SKM-1 (cell line): Measurements from ENCODE around the gene CPB1.

ENCODE experiments used
- DNase-seq: peaks from one replicate; lab custom pipeline; 2025; ENCODE audit not compliant: unreplicated experiment; lab: John Stamatoyannopoulos, UW

The CPB1 gene

GRCh38 chr3:148881286-148881685 is 53.7 kb downstream of the CPB1 start:
- DNase-seq, result no peak

DNA sequence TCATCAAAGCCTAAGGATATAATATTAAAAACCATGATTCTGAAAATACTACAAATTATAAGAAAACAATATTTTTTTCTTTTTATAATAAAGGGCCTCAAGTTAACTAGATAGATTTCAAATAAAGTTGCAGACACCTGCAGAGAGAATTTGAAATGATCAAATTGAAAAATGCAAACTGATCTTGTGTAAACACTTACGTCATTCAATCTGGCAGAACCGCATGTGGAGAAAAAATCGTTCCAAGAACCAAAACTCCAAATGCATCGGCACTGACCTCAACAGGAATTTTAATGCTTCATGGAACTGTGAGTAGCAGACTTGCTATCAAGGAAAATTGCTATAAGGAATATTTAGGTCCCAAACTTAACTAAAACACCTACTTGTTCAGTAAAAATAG is 54.7 kb downstream of the CPB1 start:
- DNase-seq, result no peak

DNA sequence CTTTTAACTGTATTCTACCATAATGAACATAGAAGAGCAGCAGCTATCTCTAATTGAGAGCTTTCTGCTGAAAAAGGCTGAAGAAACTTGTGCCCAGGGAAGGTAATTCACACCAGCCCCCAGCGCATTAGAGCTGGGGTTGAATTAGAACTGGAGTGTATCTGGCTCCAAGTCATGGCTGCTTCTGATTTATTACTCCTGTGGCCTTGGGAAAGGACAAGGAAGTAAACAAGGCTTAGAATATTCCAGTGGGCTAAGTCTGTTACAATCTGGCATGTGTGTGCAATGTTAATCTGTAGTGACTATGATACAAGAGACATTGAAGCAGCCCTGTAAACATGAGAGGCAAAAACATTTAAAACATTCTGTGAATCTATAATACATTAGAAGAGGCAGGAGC is 55.6 kb downstream of the CPB1 start:
- no peak for DNase-seq

- no peak for DNase-seq
Measured at GRCh38 chr3:148884261-148884660, 56.6 kb downstream of the CPB1 start.

DNA sequence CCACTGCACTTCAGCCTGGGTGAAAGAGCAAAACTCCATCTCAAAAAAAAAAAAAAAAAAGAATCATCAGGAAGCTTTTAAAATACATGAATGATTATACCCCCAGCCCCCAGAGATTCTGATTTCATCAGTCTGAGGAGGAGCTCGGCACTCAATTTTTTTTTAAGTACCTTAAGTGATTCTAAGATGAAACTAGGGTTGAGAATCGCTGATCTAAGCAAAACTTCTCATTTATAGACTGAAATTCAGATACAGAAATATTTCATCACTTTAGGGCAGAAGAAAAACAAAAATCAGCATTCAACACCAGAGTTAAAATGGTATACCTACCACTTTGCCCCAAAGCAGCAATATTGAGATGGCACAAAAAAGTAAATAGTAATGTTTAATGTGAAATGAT is 62.2 kb downstream of the CPB1 start:
- no peak for DNase-seq

GRCh38 chr3:148896062-148896461 is 68.5 kb downstream of the CPB1 start:
- DNase-seq, result no peak

DNA sequence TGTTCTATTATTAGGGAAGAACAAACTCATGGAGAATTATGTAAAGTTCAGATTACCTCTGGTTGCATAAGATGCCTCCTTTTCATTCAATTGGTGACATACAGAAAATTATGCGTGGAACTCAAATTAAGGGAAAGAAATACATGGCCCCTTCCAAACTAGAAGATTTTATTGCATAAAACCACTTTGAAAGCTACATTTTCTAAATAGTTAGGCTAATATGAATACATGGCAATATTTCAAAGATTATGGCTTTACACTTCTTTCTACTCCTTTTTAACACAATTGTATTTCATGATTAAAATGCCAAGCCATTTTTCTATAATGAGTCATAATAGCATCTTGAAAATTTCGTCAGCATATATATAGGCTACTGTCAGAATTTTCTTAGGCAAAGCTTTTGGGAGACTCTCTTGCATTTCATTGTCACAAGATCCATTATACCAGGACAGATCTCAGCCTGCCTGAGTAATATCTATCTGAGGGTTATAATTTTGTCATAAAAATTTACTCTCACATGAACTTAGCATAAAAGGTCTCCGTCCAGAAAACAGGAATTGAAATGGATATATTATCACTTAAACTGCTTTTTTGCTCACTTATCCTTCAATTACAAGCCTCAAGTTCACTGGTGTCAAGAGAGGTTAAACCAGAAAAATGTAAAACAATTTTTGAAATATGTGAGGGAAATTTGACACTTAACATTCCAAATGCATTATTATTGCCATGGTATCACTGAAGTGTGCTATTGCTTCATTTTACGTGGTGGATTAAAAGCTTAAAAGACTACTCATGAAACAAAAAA is 74.6 kb downstream of the CPB1 start:
- DNase-seq, result no peak

DNA sequence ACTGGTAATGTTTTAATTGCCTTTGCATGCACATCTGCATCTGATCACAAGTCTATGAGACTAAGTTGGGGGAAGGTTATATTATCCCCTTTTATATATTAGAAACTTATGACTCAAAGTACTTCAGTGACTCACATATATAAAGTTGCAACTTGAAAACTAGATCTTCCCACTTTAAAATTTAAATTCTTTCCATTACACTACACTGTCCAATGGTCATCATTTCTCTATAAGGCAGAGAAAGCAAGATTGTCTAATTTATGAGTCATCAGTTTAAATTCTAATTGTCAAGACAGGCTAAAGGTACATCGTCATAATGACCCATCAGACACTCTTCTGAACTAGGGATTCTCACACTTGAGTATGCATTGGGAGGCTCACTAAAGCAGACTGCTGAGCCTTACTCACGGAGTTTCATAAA is 75.4 kb downstream of the CPB1 start:
- DNase-seq, result no peak

DNA sequence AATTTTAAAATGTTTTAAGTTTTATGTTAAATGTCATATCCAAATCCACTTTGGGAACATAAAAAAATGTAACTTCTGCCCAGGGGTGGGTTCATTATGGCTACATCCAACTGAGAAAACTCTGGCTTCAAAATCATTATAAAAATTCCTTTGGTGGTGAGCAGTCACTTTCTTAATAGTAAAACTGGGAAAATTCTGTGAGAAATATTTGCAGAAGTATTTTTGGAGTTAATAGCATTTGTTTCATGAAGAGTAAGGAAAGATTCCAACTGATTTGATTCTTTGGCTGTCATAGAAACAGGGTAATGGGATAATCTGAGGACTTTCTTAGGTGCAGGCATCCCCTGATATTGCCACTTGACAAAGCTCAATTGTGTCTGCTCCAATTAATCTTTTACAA is 76.3 kb downstream of the CPB1 start:
- no peak for DNase-seq

DNA sequence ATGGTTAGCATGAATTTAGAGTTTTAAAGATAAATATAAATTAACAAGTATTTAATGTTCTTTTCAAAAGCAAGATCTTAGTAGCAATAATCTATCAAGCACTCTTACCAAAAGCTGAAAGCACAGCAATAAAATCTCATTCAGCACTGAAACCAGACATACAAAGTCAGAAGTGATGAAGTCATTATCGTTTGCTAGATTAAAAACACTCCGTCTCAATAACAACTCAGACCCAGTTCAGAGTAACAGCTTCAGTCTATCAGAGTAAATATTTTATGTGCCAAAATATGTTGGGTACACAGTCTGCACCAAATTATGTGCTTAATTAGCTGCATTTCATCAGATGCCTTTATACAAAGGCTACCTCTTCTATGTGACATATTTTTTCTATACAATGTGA is 79.1 kb downstream of the CPB1 start:
- DNase-seq, result no peak
